Endothelial cell (in vitro differentiated cells): ENCODE results near the gene KEAP1. TPM values are rescaled to one million over a fixed set of nuclear protein-coding genes. Genes with fewer than 3 reads are reported as not detected.

Experiments used
- DNase-seq: peaks from one replicate; pipeline ENCODE4 v3.0.0; 2021; ENCODE audit warnings: low spot score
- H3K27ac Mint-ChIP-seq: one replicate; pipeline ENCODE4 v1.8.0; 2021; ENCODE audit warnings: mixed read lengths, inconsistent platforms; ENCODE audit not compliant: unreplicated experiment
- H3K27me3 Mint-ChIP-seq: one replicate; pipeline ENCODE4 v1.8.0; 2021; ENCODE audit warnings: mild to moderate bottlenecking, moderate library complexity, mixed read lengths, inconsistent platforms; ENCODE audit not compliant: unreplicated experiment
- H3K36me3 Mint-ChIP-seq: one replicate; pipeline ENCODE4 v1.8.0; 2021; ENCODE audit warnings: mild to moderate bottlenecking, low read depth, mixed read lengths, inconsistent platforms; ENCODE audit not compliant: unreplicated experiment
- H3K4me1 Mint-ChIP-seq: one replicate; pipeline ENCODE4 v1.8.0; 2021; ENCODE audit warnings: mild to moderate bottlenecking, mixed read lengths, inconsistent platforms; ENCODE audit not compliant: unreplicated experiment
- H3K4me3 Mint-ChIP-seq: one replicate; pipeline ENCODE4 v1.8.0; 2021; ENCODE audit warnings: mild to moderate bottlenecking, mixed read lengths, inconsistent platforms; ENCODE audit not compliant: unreplicated experiment
- H3K9me3 Mint-ChIP-seq: one replicate; pipeline ENCODE4 v1.8.0; 2021; ENCODE audit warnings: mixed read lengths, inconsistent platforms; ENCODE audit not compliant: unreplicated experiment
- CTCF ChIP-seq: fragments of 200-600 bp; sonication (generic); IDR thresholded peaks from one replicate; pipeline ENCODE4 v1.5.0; 2021; ENCODE audit warnings: antibody characterized with exemption; ENCODE audit not compliant: unreplicated experiment
- total RNA-seq: library from RNA; stranded (reverse); fragmentation: NEBNext Ultra II Directional; extraction: Animal tissue kit (Norgen Biotek cat#: 25700); gene quantifications from one replicate; pipeline ENCODE4 v1.2.1, GENCODE V29; 2021; ENCODE audit not compliant: unreplicated experiment

Gene KEAP1
- total RNA-seq, 1 donor from 2014 or later = 56.4 TPM

DNA sequence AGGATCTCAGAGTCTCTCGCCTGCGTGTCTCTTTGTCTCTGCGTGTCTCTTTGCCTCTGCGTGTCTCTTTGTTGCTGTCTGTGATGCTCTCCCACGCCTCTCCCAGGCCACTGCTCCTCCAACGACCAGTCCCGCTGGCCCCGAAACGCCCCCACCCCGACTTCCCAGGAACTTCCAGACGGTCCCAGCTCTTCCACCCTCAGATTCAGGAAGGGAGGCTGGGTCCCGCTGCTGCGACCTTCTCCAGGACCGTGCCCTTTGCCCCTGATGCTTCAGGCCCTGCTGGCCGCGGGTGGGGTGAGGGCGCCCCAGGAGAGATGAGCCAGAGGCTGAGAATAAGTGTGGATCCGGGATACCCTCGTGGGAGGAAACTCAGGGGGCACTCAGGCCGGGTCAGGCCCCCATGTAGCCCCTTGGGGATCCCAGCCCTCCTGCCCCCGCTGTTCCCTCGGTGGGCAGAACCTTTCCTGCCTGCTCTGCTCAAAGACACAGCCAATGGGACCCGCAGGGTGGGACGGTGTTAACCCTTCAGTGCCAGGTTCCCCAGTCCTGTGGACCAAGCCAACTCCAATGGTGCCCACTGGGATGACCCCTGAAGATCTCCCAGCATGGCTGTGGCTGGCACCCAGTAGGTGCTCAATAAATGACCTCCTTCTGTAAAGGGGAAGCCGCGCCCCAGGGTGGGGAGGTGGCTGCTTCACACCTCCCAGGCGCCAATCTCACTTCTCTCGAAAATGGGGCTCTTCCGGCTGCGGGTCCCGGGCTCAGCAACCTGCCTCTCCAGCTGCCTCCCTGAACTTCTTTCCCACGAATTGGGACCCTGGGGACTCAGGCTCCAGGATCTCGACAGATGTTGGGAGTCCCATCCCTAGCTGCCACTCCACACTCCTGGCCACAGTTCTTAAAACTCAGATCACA lies 15.5 kb upstream of the KEAP1 start:
- no peak overlapping the region for H3K27ac Mint-ChIP-seq
- peaks cover 7% of the 10 kb centered on the region for H3K36me3 Mint-ChIP-seq
- peaks cover 35% of the 10 kb centered on the region for H3K27me3 Mint-ChIP-seq
- DNase-seq = no peak
- H3K9me3 Mint-ChIP-seq = no peaks in the 10 kb centered on the region
- peak overlapping the region; percentile 60 for H3K4me3 Mint-ChIP-seq
- no peak for TF ChIP-seq CTCF
- peaks cover 18% of the 10 kb centered on the region for H3K4me1 Mint-ChIP-seq

- peaks cover 42% of the 10 kb centered on the region for H3K27me3 Mint-ChIP-seq
- TF ChIP-seq CTCF = no peak
Observed at GRCh38 chr19:10517760-10518443, 14.7 kb upstream of the KEAP1 start.

GRCh38 chr19:10517361-10517759 lies 14.2 kb upstream of the KEAP1 start, which contains the start of gene S1PR5:
Gene S1PR5, minus strand, starts transcription at chr19:10517447. Its CDS starts 2,436 bp downstream, at chr19:10515011.
- Mint-ChIP-seq H3K4me1 (peaks cover 18% of the 10 kb centered on the region), H3K36me3 (peaks cover 7% of the 10 kb centered on the region), H3K4me3 (peak within 1 kb of the TSS; percentile 68), H3K27ac (no peak within 1 kb of the TSS), H3K9me3 (no peaks in the 10 kb centered on the region), H3K27me3 (peaks cover 42% of the 10 kb centered on the region)
- no peak for TF ChIP-seq CTCF
- no peak for DNase-seq

More at GRCh38 chr19:10517760-10518443, 14.7 kb upstream of the KEAP1 start:
- no peak for DNase-seq
- Mint-ChIP-seq H3K4me1 (peaks cover 18% of the 10 kb centered on the region), H3K36me3 (peaks cover 7% of the 10 kb centered on the region), H3K27ac (no peak overlapping the region), H3K4me3 (peak overlapping the region; percentile 26), H3K9me3 (no peaks in the 10 kb centered on the region)

GRCh38 chr19:10516671-10517286 lies 13.6 kb upstream of the KEAP1 start:
- Mint-ChIP-seq H3K27me3 (peaks cover 42% of the 10 kb centered on the region), H3K4me3 (peak overlapping the region; percentile 68), H3K4me1 (peaks cover 18% of the 10 kb centered on the region), H3K27ac (no peak overlapping the region), H3K36me3 (peaks cover 7% of the 10 kb centered on the region), H3K9me3 (no peaks in the 10 kb centered on the region)
- no peak for TF ChIP-seq CTCF
- no peak for DNase-seq
